Upper lobe of right lung (tissue), 1 donor: ENCODE data around the gene SNX32. TPM values are rescaled to one million over a fixed set of nuclear protein-coding genes. Genes with fewer than 3 reads are reported as not detected.

Source experiments
- ATAC-seq: fragments of 200-7000 bp; cut with Tn5 transposase; one replicate; pipeline ENCODE4 v1.9.1; 2020; ENCODE audit warnings: mild to moderate bottlenecking, moderate library complexity
- DNase-seq: peaks from one replicate; pipeline ENCODE4 v3.0.0-alpha.2; 2020
- H3K27ac ChIP-seq: fragments of 200-600 bp; one replicate; pipeline ENCODE4 v1.8.0; 2022
- H3K27me3 ChIP-seq: fragments of 200-600 bp; one replicate; pipeline ENCODE4 v1.8.0; 2022; ENCODE audit warnings: mild to moderate bottlenecking
- H3K36me3 ChIP-seq: fragments of 200-600 bp; one replicate; pipeline ENCODE4 v1.8.0; 2022
- H3K4me1 ChIP-seq: fragments of 200-600 bp; one replicate; pipeline ENCODE4 v1.8.0; 2022
- H3K4me3 ChIP-seq: fragments of 200-600 bp; one replicate; pipeline ENCODE4 v1.8.0; 2022; ENCODE audit warnings: mild to moderate bottlenecking
- H3K9me3 ChIP-seq: fragments of 200-600 bp; one replicate; pipeline ENCODE4 v1.8.0; 2022
- CTCF ChIP-seq: fragments of 200-600 bp; IDR thresholded peaks from one replicate; pipeline ENCODE4 v1.8.0; 2022; ENCODE audit warnings: antibody characterized with exemption
- intact Hi-C: fragments of 100-400 bp; cut with DNase I; formaldehyde crosslinking; loops from one replicate; pipeline ENCODE4 v1.11.0; 2022
- total RNA-seq: library from RNA; stranded (reverse); fragmentation: NEBNext Ultra II Directional; extraction: Animal tissue kit (Norgen Biotek cat#: 25700); gene quantifications from one replicate; pipeline ENCODE4 v1.2.1, GENCODE V29; 2021
- donor health status: DM: no; HTN: yes; CAD: no; lungs with severe emphysema.

Gene SNX32
- total RNA-seq, 1 donor from 2014 or later = not detected

GRCh38 chr11:65787649-65788622, 45.8 kb upstream of the SNX32 start:
- Histone ChIP-seq H3K27me3 (peaks cover 25% of the 10 kb centered on the region), H3K27ac (no peak overlapping the region), H3K9me3 (no peaks in the 10 kb centered on the region), H3K4me1 (peaks cover 14% of the 10 kb centered on the region), H3K36me3 (no peaks in the 10 kb centered on the region), H3K4me3 (peak overlapping the region; percentile 39)
- intact Hi-C loops = no loop called here
- TF ChIP-seq CTCF = no peak
- ATAC-seq (no peak), DNase-seq (no peak)

GRCh38 chr11:65788821-65789220, 44.9 kb upstream of the SNX32 start:
- Histone ChIP-seq H3K4me3 (no peak overlapping the region), H3K27me3 (peaks cover 25% of the 10 kb centered on the region), H3K27ac (no peak overlapping the region), H3K9me3 (no peaks in the 10 kb centered on the region), H3K36me3 (no peaks in the 10 kb centered on the region), H3K4me1 (peaks cover 14% of the 10 kb centered on the region)
- no peak for TF ChIP-seq CTCF
- no peak for ATAC-seq
- intact Hi-C loops = no loop called here
- DNase-seq = no peak

- no peak overlapping the region for H3K4me3 ChIP-seq
- no peak for TF ChIP-seq CTCF
- no peaks in the 10 kb centered on the region for H3K9me3 ChIP-seq
- no peak overlapping the region for H3K27ac ChIP-seq
- intact Hi-C loops = no loop called here
- H3K27me3 ChIP-seq = peaks cover 25% of the 10 kb centered on the region
- no peaks in the 10 kb centered on the region for H3K36me3 ChIP-seq
- peaks cover 14% of the 10 kb centered on the region for H3K4me1 ChIP-seq
- DNase-seq (no peak), ATAC-seq (no peak)
Observed at GRCh38 chr11:65789230-65790103, 44.3 kb upstream of the SNX32 start.

- intact Hi-C loops = no loop called here
- no peak overlapping the region for H3K27ac ChIP-seq
- no peak for TF ChIP-seq CTCF
- no peaks in the 10 kb centered on the region for H3K36me3 ChIP-seq
- H3K4me1 ChIP-seq = peaks cover 14% of the 10 kb centered on the region
- no peak for ATAC-seq
- no peak overlapping the region for H3K4me3 ChIP-seq
- DNase-seq = no peak
- no peaks in the 10 kb centered on the region for H3K9me3 ChIP-seq
- peaks cover 25% of the 10 kb centered on the region for H3K27me3 ChIP-seq
Observed at GRCh38 chr11:65790104-65790901, 43.5 kb upstream of the SNX32 start.
